NCI-H1930 (cell line): Measurements from ENCODE around the gene ETV2.
"Not testable (repeated sequence)": the region's sequence is repeated elsewhere in the genome, so short reads cannot be mapped to it uniquely, and the experiment has no call there.

Source experiments
- DNase-seq, 2 experiments: peaks; one replicate each; lab custom pipeline; 2025; lab: John Stamatoyannopoulos, UW

Gene ETV2, protein sequence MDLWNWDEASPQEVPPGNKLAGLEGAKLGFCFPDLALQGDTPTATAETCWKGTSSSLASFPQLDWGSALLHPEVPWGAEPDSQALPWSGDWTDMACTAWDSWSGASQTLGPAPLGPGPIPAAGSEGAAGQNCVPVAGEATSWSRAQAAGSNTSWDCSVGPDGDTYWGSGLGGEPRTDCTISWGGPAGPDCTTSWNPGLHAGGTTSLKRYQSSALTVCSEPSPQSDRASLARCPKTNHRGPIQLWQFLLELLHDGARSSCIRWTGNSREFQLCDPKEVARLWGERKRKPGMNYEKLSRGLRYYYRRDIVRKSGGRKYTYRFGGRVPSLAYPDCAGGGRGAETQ

GRCh38 chr19:35641515-35642151 is at the start of gene ETV2:
TSS of gene ETV2 (plus strand) at chr19:35641745. CDS start at chr19:35642461, 716 bp downstream.
- DNase-seq, result no peak

- peak in 1 of 2 experiments; percentile 25 for DNase-seq
Measured at GRCh38 chr19:35592226-35592625, 49.3 kb upstream of the ETV2 start.

- not testable (repeated sequence) for DNase-seq
Measured at GRCh38 chr19:35595026-35595425, 46.5 kb upstream of the ETV2 start.

GRCh38 chr19:35595928-35596327 is 45.6 kb upstream of the ETV2 start:
- no peak for DNase-seq

GRCh38 chr19:35596366-35596999 is 45.1 kb upstream of the ETV2 start:
- DNase-seq, result no peak

GRCh38 chr19:35601971-35602370 is 39.6 kb upstream of the ETV2 start:
- no peak for DNase-seq

DNA sequence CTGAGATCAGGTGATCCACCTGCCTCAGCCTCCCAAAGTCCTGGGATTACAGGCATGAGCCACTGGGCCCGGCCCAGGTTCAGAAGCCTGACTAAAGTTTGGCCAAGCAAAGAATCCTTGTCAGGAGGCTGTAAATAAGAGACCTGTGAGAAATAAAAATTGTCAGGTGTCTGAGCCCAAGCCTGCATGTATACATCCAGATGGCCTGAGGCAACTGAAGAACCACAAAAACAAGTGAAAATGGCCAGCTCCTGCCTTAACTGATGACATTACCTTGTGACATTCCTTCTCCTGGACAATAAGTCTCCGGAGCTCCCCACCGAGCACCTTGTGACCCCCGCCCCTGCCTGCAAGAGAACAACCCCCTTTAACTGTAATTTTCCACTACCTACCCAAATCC is 37.1 kb upstream of the ETV2 start:
- DNase-seq, result not testable (repeated sequence)

- DNase-seq, result not testable (repeated sequence)
Measured at GRCh38 chr19:35607170-35607569, 34.4 kb upstream of the ETV2 start.

- no peak for DNase-seq
Measured at GRCh38 chr19:35607661-35608060, 33.9 kb upstream of the ETV2 start.

DNA sequence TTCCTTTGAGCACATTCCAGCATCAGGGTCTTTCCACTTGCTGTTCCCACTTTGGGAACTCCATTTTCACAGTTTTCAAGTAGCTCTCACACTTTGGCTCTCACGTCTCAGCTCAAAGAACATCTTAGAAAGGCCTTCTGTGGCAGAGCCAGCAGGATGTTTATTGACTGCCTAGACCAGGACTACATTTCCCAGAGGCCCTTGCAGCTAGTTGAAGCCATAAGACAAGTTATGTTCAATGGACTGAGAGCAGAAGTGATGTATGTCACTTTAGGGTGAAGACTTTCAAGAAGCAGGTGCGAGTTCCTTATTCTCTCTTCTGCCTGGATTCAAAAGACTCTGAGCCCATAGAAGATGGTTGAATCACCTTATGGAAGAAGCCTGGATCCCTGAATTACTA is 33.3 kb upstream of the ETV2 start:
- no peak for DNase-seq

DNA sequence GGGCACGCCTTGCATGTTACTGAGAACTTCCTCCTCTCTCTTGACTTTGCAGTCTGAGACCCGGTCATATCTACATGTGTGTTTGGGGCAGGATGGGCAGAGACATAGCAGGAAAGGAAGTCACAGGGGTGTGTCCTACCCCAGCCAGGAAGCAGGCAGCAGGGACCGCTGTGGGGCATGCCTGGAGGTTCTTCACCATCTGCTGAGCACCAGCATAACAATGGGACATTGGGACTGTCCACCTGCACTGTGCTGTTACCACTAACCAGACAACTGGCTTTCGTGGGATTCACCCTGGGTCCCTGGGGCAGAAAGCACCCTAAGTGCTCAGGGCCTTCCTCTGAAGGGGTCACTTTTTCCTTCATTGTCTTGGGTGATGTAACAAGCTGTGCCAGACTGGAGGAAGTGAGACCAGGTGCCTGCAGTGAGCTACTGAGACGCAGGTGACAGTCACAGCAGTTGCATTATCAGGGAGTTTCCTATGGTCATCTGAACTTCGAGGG is 31.6 kb upstream of the ETV2 start:
- DNase-seq, result no peak

GRCh38 chr19:35612224-35612558 is 29.4 kb upstream of the ETV2 start:
- DNase-seq, result no peak

- peak; percentile 88 to 97 for DNase-seq
Measured at GRCh38 chr19:35612559-35613321, 28.8 kb upstream of the ETV2 start, which contains the start of gene HAUS5. TSS of gene HAUS5 (plus strand) at chr19:35612735. CDS start at chr19:35612795, 60 bp downstream.

DNA sequence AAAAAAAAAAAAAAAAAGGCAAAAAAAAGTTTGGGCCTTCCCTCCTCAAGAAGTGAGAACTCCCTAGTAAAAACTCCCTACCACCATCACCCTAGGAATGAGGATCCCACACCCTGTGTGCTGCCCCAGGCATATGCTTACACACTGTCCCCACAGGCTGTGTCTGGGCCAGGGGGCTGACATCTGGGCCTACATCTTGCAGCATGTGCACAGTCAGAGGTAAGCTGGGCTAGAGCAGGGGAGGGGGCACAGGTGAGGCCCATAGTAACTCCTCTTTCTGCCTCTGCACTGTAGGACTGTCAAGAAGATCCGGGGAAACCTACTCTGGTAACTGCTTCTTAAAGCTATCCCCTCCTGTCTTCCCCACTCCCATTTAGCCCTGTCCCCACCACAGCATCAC is 28.0 kb upstream of the ETV2 start:
- DNase-seq, result no peak

DNA sequence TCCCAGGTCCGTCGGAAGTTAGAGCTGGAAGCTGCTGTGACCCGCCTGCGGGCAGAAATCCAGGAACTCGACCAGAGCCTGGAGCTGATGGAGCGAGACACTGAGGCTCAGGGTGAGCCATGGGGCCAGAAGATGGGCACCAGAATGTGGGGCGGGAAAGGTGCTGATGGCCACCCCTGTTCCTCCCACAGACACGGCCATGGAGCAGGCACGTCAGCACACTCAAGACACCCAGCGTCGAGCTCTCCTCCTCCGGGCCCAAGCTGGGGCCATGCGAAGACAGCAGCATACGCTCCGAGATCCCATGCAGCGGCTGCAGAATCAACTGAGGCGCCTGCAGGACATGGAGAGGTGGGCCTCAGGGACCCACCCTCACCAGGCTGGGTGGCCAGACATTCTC is 26.5 kb upstream of the ETV2 start:
- no peak for DNase-seq

DNA sequence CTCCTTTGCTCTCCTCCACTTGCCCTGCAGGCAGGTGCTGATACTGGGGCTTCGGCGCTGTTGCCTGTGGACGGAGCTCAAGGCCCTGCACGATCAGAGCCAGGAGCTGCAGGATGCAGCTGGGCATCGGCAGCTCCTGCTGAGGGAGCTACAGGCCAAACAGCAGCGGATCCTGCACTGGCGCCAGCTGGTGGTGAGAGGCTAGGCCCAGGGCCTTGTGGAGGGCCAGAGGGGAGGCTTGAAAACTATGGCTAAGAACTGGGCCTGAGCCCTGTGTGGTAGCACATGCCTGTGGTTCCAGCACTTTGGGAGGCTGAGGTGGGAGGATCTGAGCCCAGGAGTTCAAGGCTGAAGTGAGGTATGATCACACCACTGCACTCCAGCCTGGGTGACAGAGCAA is 22.7 kb upstream of the ETV2 start:
- no peak for DNase-seq

DNA sequence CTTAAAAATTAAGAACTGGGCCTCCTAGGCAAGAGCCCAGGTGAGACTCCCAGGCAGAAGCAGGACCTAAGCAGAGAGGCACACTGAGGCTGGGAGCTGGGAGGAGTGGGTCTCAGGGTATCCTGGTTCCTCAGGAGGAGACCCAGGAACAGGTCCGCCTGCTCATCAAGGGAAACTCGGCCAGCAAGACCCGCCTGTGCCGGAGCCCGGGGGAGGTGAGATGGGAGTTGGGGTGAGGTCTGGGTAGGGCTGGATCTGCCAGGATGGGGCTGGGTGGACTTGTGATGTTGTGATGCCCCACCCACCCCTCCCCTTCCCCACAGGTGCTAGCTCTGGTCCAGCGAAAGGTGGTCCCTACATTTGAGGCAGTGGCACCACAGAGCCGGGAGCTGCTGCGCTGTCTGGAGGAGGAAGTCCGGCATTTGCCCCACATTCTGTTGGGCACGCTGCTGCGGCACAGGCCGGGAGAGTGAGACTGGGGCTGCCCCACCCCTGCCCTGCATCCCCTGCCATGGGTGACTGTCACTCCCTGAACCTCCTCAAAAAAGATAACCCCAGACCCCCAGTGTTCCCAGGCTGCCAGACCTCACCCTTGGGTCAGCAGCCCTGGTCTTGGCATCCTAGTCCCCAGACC is 22.1 kb upstream of the ETV2 start:
- DNase-seq, result no peak

DNA sequence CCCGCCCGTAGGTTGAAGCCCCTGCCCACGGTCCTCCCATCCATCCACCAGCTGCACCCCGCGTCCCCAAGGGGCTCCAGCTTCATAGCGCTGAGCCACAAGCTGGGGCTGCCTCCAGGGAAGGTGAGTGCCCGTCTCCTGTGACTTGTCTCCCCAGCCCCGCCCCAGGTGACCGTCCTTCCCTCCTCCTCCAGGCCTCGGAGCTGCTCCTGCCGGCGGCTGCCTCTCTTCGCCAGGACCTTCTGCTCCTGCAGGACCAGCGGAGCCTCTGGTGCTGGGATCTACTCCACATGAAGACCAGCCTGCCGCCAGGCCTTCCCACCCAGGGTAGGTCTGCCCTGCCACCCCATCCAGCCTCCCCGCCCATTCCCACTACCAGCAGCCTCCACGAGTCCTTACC is 21.5 kb upstream of the ETV2 start:
- DNase-seq, result no peak

DNA sequence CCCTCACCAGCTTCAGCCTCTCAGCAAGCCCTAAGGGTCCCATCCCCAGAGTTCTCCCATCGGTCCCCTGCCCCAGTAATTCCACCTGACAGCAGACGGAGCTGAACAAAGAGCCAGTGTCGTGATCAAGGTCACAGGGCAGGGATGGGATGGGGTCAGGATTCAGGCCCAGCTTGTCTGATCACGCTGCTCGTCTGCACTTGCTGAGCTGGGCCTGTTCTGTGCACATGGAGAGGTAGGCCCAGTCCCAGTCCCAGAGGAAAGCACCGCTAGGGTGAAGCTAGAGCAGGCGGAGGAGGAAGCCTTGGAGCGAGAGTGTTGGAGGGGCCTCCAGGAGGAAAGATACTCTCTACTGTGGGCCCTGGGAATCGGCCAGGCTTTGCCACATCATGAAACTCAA is 19.8 kb upstream of the ETV2 start:
- no peak for DNase-seq

DNA sequence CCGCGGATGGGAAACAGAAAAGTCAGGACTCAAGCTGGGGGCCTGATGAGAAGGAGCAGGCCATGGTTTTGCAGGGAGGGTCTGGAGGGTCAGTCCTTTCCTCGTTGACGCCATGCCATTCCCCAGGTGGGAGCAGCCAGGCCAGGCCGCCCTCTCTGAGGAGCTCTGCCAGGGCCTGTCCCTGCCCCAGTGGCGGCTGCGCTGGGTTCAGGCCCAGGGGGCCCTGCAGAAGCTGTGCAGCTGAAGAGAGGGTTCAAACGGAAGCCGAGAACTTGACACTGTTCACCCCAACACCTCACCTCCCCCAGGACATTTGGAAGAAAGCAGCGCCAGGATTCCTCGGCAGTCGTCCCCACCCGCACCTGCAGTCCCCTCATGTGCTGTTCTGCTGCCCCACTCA is 18.8 kb upstream of the ETV2 start:
- DNase-seq, result no peak

GRCh38 chr19:35623327-35624010 is 18.1 kb upstream of the ETV2 start:
- DNase-seq, result no peak
